ENCODE data around the gene OTUD1.

OTUD1 gene

DNA sequence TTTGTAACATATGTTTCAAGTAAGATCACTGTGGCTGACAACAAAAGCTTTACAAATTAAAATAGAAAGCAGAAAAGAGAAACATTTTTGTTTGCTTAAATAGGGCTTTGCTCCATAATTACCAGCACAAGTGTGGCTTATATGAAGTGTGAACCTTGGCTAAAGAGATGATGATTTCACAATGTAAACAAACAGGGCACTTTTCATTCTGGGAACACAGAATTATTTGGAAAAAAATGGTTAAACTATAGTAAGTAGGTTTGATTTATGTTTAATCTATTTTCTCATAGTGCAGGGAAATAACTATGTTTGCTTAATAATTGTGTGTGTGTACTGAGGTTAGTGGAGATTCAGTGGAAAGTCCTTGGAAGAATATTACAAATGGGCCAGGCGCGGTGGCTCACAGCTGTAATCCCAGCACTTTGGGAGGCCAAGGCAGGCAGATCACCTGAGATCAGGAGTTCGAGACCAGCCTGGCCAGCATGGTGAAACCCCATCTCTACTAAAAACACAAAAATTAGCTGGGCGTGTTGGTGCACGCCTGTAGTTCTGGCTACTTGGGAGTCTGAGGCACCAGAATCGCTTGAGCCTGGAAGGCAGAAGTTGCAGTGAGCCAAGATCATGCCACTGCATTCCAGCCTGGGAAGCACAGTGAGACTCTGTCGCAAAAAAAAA, 19.1 kb upstream of the OTUD1 start:
- H3K36me3 ChIP-seq (ENCODE audit: control insufficient read depth in 1 of 2, insufficient read depth in 2 of 2, low read depth in 1 of 2, low read length in 2 of 2) = no peaks in the 10 kb centered on the region
- H2BK120ac ChIP-seq (ENCODE audit: low read depth, low read length) = no peak overlapping the region
- no peak overlapping the region for H4K91ac ChIP-seq (ENCODE audit: low read length)
- no peaks in the 10 kb centered on the region for H3K27me3 ChIP-seq (ENCODE audit: control insufficient read depth in 1 of 2, insufficient read depth in 1 of 2, low read length in 2 of 2)
- H3K23ac ChIP-seq (ENCODE audit: low read length in 2 of 2) = no peak overlapping the region
- no peaks in the 10 kb centered on the region for H3K79me1 ChIP-seq (replicated peaks; ENCODE audit: low read length, poor library complexity, severe bottlenecking)
- H2AK5ac ChIP-seq (ENCODE audit: low read length, severe bottlenecking) = no peak overlapping the region
- no peaks in the 10 kb centered on the region for H3K9me3 ChIP-seq (ENCODE audit: control insufficient read depth, low read length)
- H2BK5ac ChIP-seq (ENCODE audit: low read depth, low read length, poor library complexity, severe bottlenecking) = no peak overlapping the region
- H3K4me3 ChIP-seq (ENCODE audit: insufficient read depth in 1 of 2, low read depth in 1 of 2, low read length in 2 of 2) = no peak overlapping the region
- 94% methylated on average over 5 of the region's 7 CpGs for WGBS
- H2BK12ac ChIP-seq (ENCODE audit: low read length in 2 of 2) = no peak overlapping the region
- H3K4ac ChIP-seq (ENCODE audit: low read depth in 1 of 2, low read length in 2 of 2) = no peak overlapping the region
- H2AFZ ChIP-seq (ENCODE audit: low read depth, low read length) = no peak overlapping the region
- no peak overlapping the region for H2BK15ac ChIP-seq (ENCODE audit: low read depth, poor library complexity, severe bottlenecking)
- H3K9ac ChIP-seq (ENCODE audit: low read length) = no peak overlapping the region
- H4K8ac ChIP-seq (ENCODE audit: low read length) = no peak overlapping the region
- no peak overlapping the region for H3K27ac ChIP-seq (ENCODE audit: low read length, poor library complexity, severe bottlenecking)
- no peaks in the 10 kb centered on the region for H3K4me1 ChIP-seq (ENCODE audit: control insufficient read depth, insufficient read depth, low read depth, low read length)
- H3K14ac ChIP-seq (ENCODE audit: low read length in 2 of 2) = no peak overlapping the region
- no peak for DNase-seq
- H3K18ac ChIP-seq (ENCODE audit: low read depth in 1 of 2, low read length in 2 of 2) = no peak overlapping the region
- H3K4me2 ChIP-seq (ENCODE audit: low read length, poor library complexity, severe bottlenecking) = no peak overlapping the region

GRCh38 chr10:23421397-23421796, 17.5 kb upstream of the OTUD1 start:
- H3K27ac ChIP-seq (ENCODE audit: low read length, poor library complexity, severe bottlenecking) = no peak overlapping the region
- H4K8ac ChIP-seq (ENCODE audit: low read length) = no peak overlapping the region
- H3K23ac ChIP-seq (ENCODE audit: low read length in 2 of 2) = no peak overlapping the region
- no peak overlapping the region for H3K4me2 ChIP-seq (ENCODE audit: low read length, poor library complexity, severe bottlenecking)
- no peak overlapping the region for H2AFZ ChIP-seq (ENCODE audit: low read depth, low read length)
- H3K9me3 ChIP-seq (ENCODE audit: control insufficient read depth, low read length) = no peaks in the 10 kb centered on the region
- H3K27me3 ChIP-seq (ENCODE audit: control insufficient read depth in 1 of 2, insufficient read depth in 1 of 2, low read length in 2 of 2) = no peaks in the 10 kb centered on the region
- H2BK120ac ChIP-seq (ENCODE audit: low read depth, low read length) = no peak overlapping the region
- H2BK12ac ChIP-seq (ENCODE audit: low read length in 2 of 2) = no peak overlapping the region
- no peak overlapping the region for H2BK5ac ChIP-seq (ENCODE audit: low read depth, low read length, poor library complexity, severe bottlenecking)
- 79% methylated on average over 1 of the region's 1 CpG for WGBS
- H3K9ac ChIP-seq (ENCODE audit: low read length) = no peak overlapping the region
- no peak overlapping the region for H4K91ac ChIP-seq (ENCODE audit: low read length)
- no peak overlapping the region for H3K4ac ChIP-seq (ENCODE audit: low read depth in 1 of 2, low read length in 2 of 2)
- H3K4me1 ChIP-seq (ENCODE audit: control insufficient read depth, insufficient read depth, low read depth, low read length) = no peaks in the 10 kb centered on the region
- H2AK5ac ChIP-seq (ENCODE audit: low read length, severe bottlenecking) = no peak overlapping the region
- no peak overlapping the region for H2BK15ac ChIP-seq (ENCODE audit: low read depth, poor library complexity, severe bottlenecking)
- DNase-seq = no peak
- H3K14ac ChIP-seq (ENCODE audit: low read length in 2 of 2) = no peak overlapping the region
- H3K36me3 ChIP-seq (ENCODE audit: control insufficient read depth in 1 of 2, insufficient read depth in 2 of 2, low read depth in 1 of 2, low read length in 2 of 2) = no peaks in the 10 kb centered on the region
- no peak overlapping the region for H3K18ac ChIP-seq (ENCODE audit: low read depth in 1 of 2, low read length in 2 of 2)
- no peak overlapping the region for H3K4me3 ChIP-seq (ENCODE audit: insufficient read depth in 1 of 2, low read depth in 1 of 2, low read length in 2 of 2)
- no peaks in the 10 kb centered on the region for H3K79me1 ChIP-seq (replicated peaks; ENCODE audit: low read length, poor library complexity, severe bottlenecking)

GRCh38 chr10:23422003-23422411, 16.9 kb upstream of the OTUD1 start:
- H4K8ac ChIP-seq (ENCODE audit: low read length) = no peak overlapping the region
- no peaks in the 10 kb centered on the region for H3K4me1 ChIP-seq (ENCODE audit: control insufficient read depth, insufficient read depth, low read depth, low read length)
- H3K36me3 ChIP-seq (ENCODE audit: control insufficient read depth in 1 of 2, insufficient read depth in 2 of 2, low read depth in 1 of 2, low read length in 2 of 2) = no peaks in the 10 kb centered on the region
- H3K4me3 ChIP-seq (ENCODE audit: insufficient read depth in 1 of 2, low read depth in 1 of 2, low read length in 2 of 2) = no peak overlapping the region
- no peak overlapping the region for H3K14ac ChIP-seq (ENCODE audit: low read length in 2 of 2)
- no peak overlapping the region for H2BK120ac ChIP-seq (ENCODE audit: low read depth, low read length)
- H3K4ac ChIP-seq (ENCODE audit: low read depth in 1 of 2, low read length in 2 of 2) = no peak overlapping the region
- no peaks in the 10 kb centered on the region for H3K79me1 ChIP-seq (replicated peaks; ENCODE audit: low read length, poor library complexity, severe bottlenecking)
- 63% methylated on average over 1 of the region's 2 CpGs for WGBS
- no peaks in the 10 kb centered on the region for H3K27me3 ChIP-seq (ENCODE audit: control insufficient read depth in 1 of 2, insufficient read depth in 1 of 2, low read length in 2 of 2)
- no peak overlapping the region for H2BK12ac ChIP-seq (ENCODE audit: low read length in 2 of 2)
- no peak overlapping the region for H2AFZ ChIP-seq (ENCODE audit: low read depth, low read length)
- H4K91ac ChIP-seq (ENCODE audit: low read length) = no peak overlapping the region
- H3K18ac ChIP-seq (ENCODE audit: low read depth in 1 of 2, low read length in 2 of 2) = no peak overlapping the region
- no peak overlapping the region for H2AK5ac ChIP-seq (ENCODE audit: low read length, severe bottlenecking)
- DNase-seq = peak; percentile 62
- H2BK5ac ChIP-seq (ENCODE audit: low read depth, low read length, poor library complexity, severe bottlenecking) = no peak overlapping the region
- no peak overlapping the region for H3K27ac ChIP-seq (ENCODE audit: low read length, poor library complexity, severe bottlenecking)
- H2BK15ac ChIP-seq (ENCODE audit: low read depth, poor library complexity, severe bottlenecking) = no peak overlapping the region
- no peaks in the 10 kb centered on the region for H3K9me3 ChIP-seq (ENCODE audit: control insufficient read depth, low read length)
- no peak overlapping the region for H3K9ac ChIP-seq (ENCODE audit: low read length)
- H3K23ac ChIP-seq (ENCODE audit: low read length in 2 of 2) = no peak overlapping the region
- H3K4me2 ChIP-seq (ENCODE audit: low read length, poor library complexity, severe bottlenecking) = no peak overlapping the region

DNA sequence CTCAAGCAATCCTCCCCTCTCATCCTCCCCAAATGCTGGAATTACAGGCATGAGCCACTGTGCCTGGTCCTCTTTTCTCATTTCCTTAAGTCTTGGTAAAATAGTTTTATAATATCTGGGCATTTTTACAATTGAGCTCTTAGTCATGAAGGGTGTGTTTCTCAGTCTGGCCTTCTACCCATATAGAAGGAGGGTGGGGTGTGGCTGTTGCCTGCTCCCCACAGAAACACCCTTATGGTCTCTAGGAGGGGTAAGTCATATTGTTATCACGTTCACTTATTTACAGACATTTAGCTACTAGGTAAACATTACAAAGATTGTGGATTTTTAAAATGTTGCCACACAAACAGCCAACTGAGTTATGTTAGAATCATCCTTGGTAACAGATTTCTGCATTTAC, 6.7 kb upstream of the OTUD1 start:
- Histone ChIP-seq H3K4me1 (ENCODE audit: control insufficient read depth, insufficient read depth, low read depth, low read length) (no peaks in the 10 kb centered on the region), H3K9ac (ENCODE audit: low read length) (no peak overlapping the region), H3K23ac (ENCODE audit: low read length in 2 of 2) (no peak overlapping the region), H3K4me3 (ENCODE audit: insufficient read depth in 1 of 2, low read depth in 1 of 2, low read length in 2 of 2) (no peak overlapping the region), H2AK5ac (ENCODE audit: low read length, severe bottlenecking) (no peak overlapping the region), H4K91ac (ENCODE audit: low read length) (no peak overlapping the region), H3K4me2 (ENCODE audit: low read length, poor library complexity, severe bottlenecking) (no peak overlapping the region), H3K79me1 (replicated peaks; ENCODE audit: low read length, poor library complexity, severe bottlenecking) (no peaks in the 10 kb centered on the region), H2BK12ac (ENCODE audit: low read length in 2 of 2) (no peak overlapping the region), H3K27me3 (ENCODE audit: control insufficient read depth in 1 of 2, insufficient read depth in 1 of 2, low read length in 2 of 2) (no peaks in the 10 kb centered on the region), H2BK5ac (ENCODE audit: low read depth, low read length, poor library complexity, severe bottlenecking) (no peak overlapping the region), H4K8ac (ENCODE audit: low read length) (no peak overlapping the region), H3K9me3 (ENCODE audit: control insufficient read depth, low read length) (no peaks in the 10 kb centered on the region), H2BK120ac (ENCODE audit: low read depth, low read length) (no peak overlapping the region), H2BK15ac (ENCODE audit: low read depth, poor library complexity, severe bottlenecking) (no peak overlapping the region), H3K14ac (ENCODE audit: low read length in 2 of 2) (no peak overlapping the region), H3K36me3 (ENCODE audit: control insufficient read depth in 1 of 2, insufficient read depth in 2 of 2, low read depth in 1 of 2, low read length in 2 of 2) (no peaks in the 10 kb centered on the region), H3K27ac (ENCODE audit: low read length, poor library complexity, severe bottlenecking) (no peak overlapping the region), H2AFZ (ENCODE audit: low read depth, low read length) (no peak overlapping the region), H3K4ac (ENCODE audit: low read depth in 1 of 2, low read length in 2 of 2) (no peak overlapping the region), H3K18ac (ENCODE audit: low read depth in 1 of 2, low read length in 2 of 2) (no peak overlapping the region)
- no CpG with 5 or more reads among the region's 1 CpG for WGBS
- DNase-seq = no peak
